ENCODE measurements around the gene ACP7. TPM values are rescaled to one million over a fixed set of nuclear protein-coding genes. Genes with fewer than 3 reads are reported as not detected.

The ACP7 gene
- total RNA-seq, 1 donor from 2014 or later = not detected

DNA sequence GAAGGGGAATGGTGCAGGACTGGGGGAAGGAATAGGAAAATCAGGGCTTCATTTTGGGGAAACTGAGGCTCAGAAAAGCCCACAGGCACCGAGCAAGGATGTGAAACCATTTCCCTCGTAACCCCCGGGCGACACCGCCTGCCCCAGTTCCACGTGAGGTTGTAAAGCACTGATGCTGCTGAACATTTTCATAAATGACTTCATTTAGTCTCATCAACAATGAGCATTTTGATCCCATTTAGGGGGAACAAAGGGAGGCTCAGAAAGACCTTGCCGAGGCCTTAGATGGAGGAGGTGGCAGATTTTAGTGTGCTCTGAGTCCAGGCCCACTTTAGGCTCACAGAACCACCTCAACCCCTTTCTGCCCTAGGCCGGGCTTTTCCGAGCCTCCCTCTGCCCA is 31.3 kb upstream of the ACP7 start:
- Mint-ChIP-seq H3K36me3 (ENCODE audit: low read depth, unreplicated experiment) (no peaks in the 10 kb centered on the region), H3K27me3 (ENCODE audit: low read depth, unreplicated experiment) (peaks cover 8% of the 10 kb centered on the region), H3K4me3 (ENCODE audit: unreplicated experiment) (no peak overlapping the region), H3K9me3 (ENCODE audit: unreplicated experiment) (peaks cover 6% of the 10 kb centered on the region), H3K27ac (ENCODE audit: unreplicated experiment) (no peak overlapping the region), H3K4me1 (ENCODE audit: low read depth, unreplicated experiment) (no peaks in the 10 kb centered on the region)
- no peak overlapping the region for H3K9ac ChIP-seq (ENCODE audit: low read length)
- no peak overlapping the region for H3K4me2 ChIP-seq (ENCODE audit: low read length)
- H3K4me1 ChIP-seq (ENCODE audit: insufficient read depth, low read length) = no peaks in the 10 kb centered on the region
- no peaks in the 10 kb centered on the region for H4K20me1 ChIP-seq (ENCODE audit: insufficient read depth, low read length)
- no peaks in the 10 kb centered on the region for H3K36me3 ChIP-seq (ENCODE audit: insufficient read depth, low read length)
- H3K4me3 ChIP-seq (ENCODE audit: insufficient read depth, low read depth, low read length) = no peak overlapping the region
- H3K27ac ChIP-seq (ENCODE audit: low read depth, low read length) = no peak overlapping the region
- no peaks in the 10 kb centered on the region for H3K79me2 ChIP-seq (ENCODE audit: insufficient read depth, low read length)
- H3K27me3 ChIP-seq (ENCODE audit: insufficient read depth, low read length) = no peaks in the 10 kb centered on the region
- peaks cover 4% of the 10 kb centered on the region for H3K9me3 ChIP-seq (ENCODE audit: insufficient read depth, low read depth, low read length)
- DNase-seq (ENCODE audit: low read depth) (no peak), FAIRE-seq (no peak)
- H2AFZ ChIP-seq (ENCODE audit: low read depth, low read length) = no peak overlapping the region
- TF ChIP-seq EZH2 (IDR thresholded peaks at IDR 0.05; ENCODE audit: insufficient read depth, low read length) (no peak), CTCF (IDR thresholded peaks at IDR 0.05; ENCODE audit: insufficient read depth, low read depth, low read length) (no peak)

GRCh38 chr19:39053276-39054090 is 30.7 kb upstream of the ACP7 start:
- peaks cover 6% of the 10 kb centered on the region for H3K9me3 Mint-ChIP-seq (ENCODE audit: unreplicated experiment)
- no peaks in the 10 kb centered on the region for H3K36me3 Mint-ChIP-seq (ENCODE audit: low read depth, unreplicated experiment)
- Histone ChIP-seq H3K36me3 (ENCODE audit: insufficient read depth, low read length) (no peaks in the 10 kb centered on the region), H3K4me3 (ENCODE audit: insufficient read depth, low read depth, low read length) (no peak overlapping the region), H3K9me3 (ENCODE audit: insufficient read depth, low read depth, low read length) (peaks cover 4% of the 10 kb centered on the region), H3K27ac (ENCODE audit: low read depth, low read length) (no peak overlapping the region), H3K79me2 (ENCODE audit: insufficient read depth, low read length) (no peaks in the 10 kb centered on the region), H3K27me3 (ENCODE audit: insufficient read depth, low read length) (no peaks in the 10 kb centered on the region), H4K20me1 (ENCODE audit: insufficient read depth, low read length) (no peaks in the 10 kb centered on the region), H3K4me1 (ENCODE audit: insufficient read depth, low read length) (no peaks in the 10 kb centered on the region), H2AFZ (ENCODE audit: low read depth, low read length) (no peak overlapping the region), H3K9ac (ENCODE audit: low read length) (no peak overlapping the region), H3K4me2 (ENCODE audit: low read length) (no peak overlapping the region)
- no peaks in the 10 kb centered on the region for H3K4me1 Mint-ChIP-seq (ENCODE audit: low read depth, unreplicated experiment)
- no peak for TF ChIP-seq EZH2 (IDR thresholded peaks at IDR 0.05; ENCODE audit: insufficient read depth, low read length)
- TF ChIP-seq CTCF (IDR thresholded peaks at IDR 0.05; ENCODE audit: insufficient read depth, low read depth, low read length) = no peak
- DNase-seq (ENCODE audit: low read depth) (no peak), FAIRE-seq (no peak)
- H3K27me3 Mint-ChIP-seq (ENCODE audit: low read depth, unreplicated experiment) = peaks cover 7% of the 10 kb centered on the region
- H3K27ac Mint-ChIP-seq (ENCODE audit: unreplicated experiment) = no peak overlapping the region
- no peak overlapping the region for H3K4me3 Mint-ChIP-seq (ENCODE audit: unreplicated experiment)

- Mint-ChIP-seq H3K27ac (ENCODE audit: unreplicated experiment) (no peak overlapping the region), H3K36me3 (ENCODE audit: low read depth, unreplicated experiment) (no peaks in the 10 kb centered on the region), H3K9me3 (ENCODE audit: unreplicated experiment) (peaks cover 6% of the 10 kb centered on the region), H3K4me3 (ENCODE audit: unreplicated experiment) (no peak overlapping the region), H3K27me3 (ENCODE audit: low read depth, unreplicated experiment) (peaks cover 7% of the 10 kb centered on the region), H3K4me1 (ENCODE audit: low read depth, unreplicated experiment) (no peaks in the 10 kb centered on the region)
- Histone ChIP-seq H4K20me1 (ENCODE audit: insufficient read depth, low read length) (no peaks in the 10 kb centered on the region), H3K9ac (ENCODE audit: low read length) (no peak overlapping the region), H3K4me2 (ENCODE audit: low read length) (no peak overlapping the region), H3K27ac (ENCODE audit: low read depth, low read length) (no peak overlapping the region), H3K4me1 (ENCODE audit: insufficient read depth, low read length) (no peaks in the 10 kb centered on the region), H2AFZ (ENCODE audit: low read depth, low read length) (no peak overlapping the region), H3K36me3 (ENCODE audit: insufficient read depth, low read length) (no peaks in the 10 kb centered on the region), H3K79me2 (ENCODE audit: insufficient read depth, low read length) (no peaks in the 10 kb centered on the region), H3K4me3 (ENCODE audit: insufficient read depth, low read depth, low read length) (no peak overlapping the region), H3K9me3 (ENCODE audit: insufficient read depth, low read depth, low read length) (peaks cover 4% of the 10 kb centered on the region), H3K27me3 (ENCODE audit: insufficient read depth, low read length) (no peaks in the 10 kb centered on the region)
- DNase-seq (ENCODE audit: low read depth) (no peak), FAIRE-seq (no peak)
- TF ChIP-seq CTCF (IDR thresholded peaks at IDR 0.05; ENCODE audit: insufficient read depth, low read depth, low read length) (no peak), EZH2 (IDR thresholded peaks at IDR 0.05; ENCODE audit: insufficient read depth, low read length) (no peak)
Measured at GRCh38 chr19:39054091-39054470, 30.1 kb upstream of the ACP7 start.
